Measurements from ENCODE around the gene WNT8A. TPM values are rescaled to one million over a fixed set of nuclear protein-coding genes. Genes with fewer than 3 reads are reported as not detected.

The WNT8A gene
- total RNA-seq, 1 experiment from 2014 or later: not detected

GRCh38 chr5:138140268-138140667, 56.4 kb downstream of the WNT8A start:
- DNase-seq (ENCODE audit: low spot score): no peak

Other genes with a start within 250 kb of the WNT8A start
- gene MYOT, start 216.2 kb upstream of the WNT8A start, total RNA-seq (2014; rRNA removed; shearing (Covaris generic)): not detected in 2 replicates
- gene PKD2L2, start 194.6 kb upstream of the WNT8A start, total RNA-seq (2014; rRNA removed; shearing (Covaris generic)): not detected in 2 replicates
- gene FAM13B, start 51.0 kb upstream of the WNT8A start, total RNA-seq (2014; rRNA removed; shearing (Covaris generic)): 7.7 and 11.3 TPM in 2 replicates
- gene NME5, start 55.4 kb downstream of the WNT8A start, total RNA-seq (2014; rRNA removed; shearing (Covaris generic)): 2.6 and 5.6 TPM in 2 replicates
- gene BRD8, start 94.6 kb downstream of the WNT8A start, total RNA-seq (2014; rRNA removed; shearing (Covaris generic)): 46.5 and 55.2 TPM in 2 replicates
- 130 and 131 TPM in 2 replicates for gene KIF20A, start 95.1 kb downstream of the WNT8A start, total RNA-seq (2014; rRNA removed; shearing (Covaris generic))
- 48.2 and 51.7 TPM in 2 replicates for gene CDC23, start 129.3 kb downstream of the WNT8A start, total RNA-seq (2014; rRNA removed; shearing (Covaris generic))
- not detected in 2 replicates for gene GFRA3, start 190.6 kb downstream of the WNT8A start, total RNA-seq (2014; rRNA removed; shearing (Covaris generic))
- 21.6 and 25.1 TPM in 2 replicates for gene CDC25C, start 247.8 kb downstream of the WNT8A start, total RNA-seq (2014; rRNA removed; shearing (Covaris generic))